GM21447 (cell line): Measurements from ENCODE around the gene RASL11A.
"Not testable (repeated sequence)": the region's sequence is repeated elsewhere in the genome, so short reads cannot be mapped to it uniquely, and the experiment has no call there.

Experiments
- ATAC-seq: cut with Tn5 transposase; IDR thresholded peaks from one replicate; pipeline ENCODE4 v1.9.1; 2021; ENCODE audit not compliant: unreplicated experiment

The RASL11A gene

GRCh38 chr13:27270594-27271520, at the start of gene RASL11A:
TSS of gene RASL11A (plus strand) at chr13:27270830. CDS start at chr13:27270945, 115 bp downstream.
- peak; percentile 76 for ATAC-seq

GRCh38 chr13:27222100-27222499, 48.5 kb upstream of the RASL11A start:
- ATAC-seq: not testable (repeated sequence)

GRCh38 chr13:27226991-27227390, 43.6 kb upstream of the RASL11A start:
- no peak for ATAC-seq

- ATAC-seq: no peak
These were observed 42.5 kb upstream of the RASL11A start for GRCh38 chr13:27228131-27228530.

- ATAC-seq: no peak
These were observed 41.0 kb upstream of the RASL11A start for GRCh38 chr13:27229642-27230041.

GRCh38 chr13:27233964-27234363, 36.7 kb upstream of the RASL11A start:
- ATAC-seq: no peak

- ATAC-seq: no peak
These were observed 34.2 kb upstream of the RASL11A start for GRCh38 chr13:27236478-27236877.

- no peak for ATAC-seq
These were observed 27.9 kb upstream of the RASL11A start for GRCh38 chr13:27242702-27243101.

GRCh38 chr13:27245610-27246009, 25.0 kb upstream of the RASL11A start:
- ATAC-seq: no peak

- no peak for ATAC-seq
These were observed 19.8 kb upstream of the RASL11A start for GRCh38 chr13:27250833-27251165.

GRCh38 chr13:27251166-27252091, 19.2 kb upstream of the RASL11A start, which contains the start of gene RPL21:
TSS of gene RPL21 (plus strand) at chr13:27251558. CDS start at chr13:27253777, 2,219 bp downstream.
- peak; percentile 91 for ATAC-seq

- ATAC-seq: no peak
These were observed 18.2 kb upstream of the RASL11A start for GRCh38 chr13:27252467-27252866.

- ATAC-seq: no peak
These were observed 13.4 kb upstream of the RASL11A start for GRCh38 chr13:27257233-27257568.

GRCh38 chr13:27257648-27258253, 12.9 kb upstream of the RASL11A start:
- no peak for ATAC-seq

GRCh38 chr13:27258637-27259386, 11.8 kb upstream of the RASL11A start:
- ATAC-seq: no peak

- peak; percentile 67 for ATAC-seq
These were observed 10.8 kb upstream of the RASL11A start for GRCh38 chr13:27259831-27260230.

GRCh38 chr13:27261396-27261795, 9.2 kb upstream of the RASL11A start:
- ATAC-seq: no peak

- ATAC-seq: no peak
These were observed 7.2 kb upstream of the RASL11A start for GRCh38 chr13:27263438-27263837.

- ATAC-seq: no peak
These were observed 6.4 kb upstream of the RASL11A start for GRCh38 chr13:27264181-27264580.

- no peak for ATAC-seq
These were observed 6.0 kb upstream of the RASL11A start for GRCh38 chr13:27264648-27265047.

GRCh38 chr13:27266917-27267316, 3.7 kb upstream of the RASL11A start:
- no peak for ATAC-seq
